ENCODE results near the gene KRTAP1-3. TPM values are rescaled to one million over a fixed set of nuclear protein-coding genes. Genes with fewer than 3 reads are reported as not detected.

The KRTAP1-3 gene
- total RNA-seq, 6 donors from 2014 or later = not detected

Small RNA genes within 50 kb of the gene (small RNA-seq; reads per million reads assigned to genes)
- gene KRTAP3-4P = 0 reads per million in 4 donors

Other genes starting within 250 kb of the KRTAP1-3 start
- gene KRT28, start 234.9 kb downstream of the KRTAP1-3 start, total RNA-seq = not detected
- gene KRT10, start 212.3 kb downstream of the KRTAP1-3 start, total RNA-seq = 10 to 100 TPM in 4 of 6 donors, 1 to 10 TPM in 2; 4.2 to 35.0 (median 13.5) TPM
- not detected for gene KRT12, start 167.7 kb downstream of the KRTAP1-3 start, total RNA-seq
- gene KRT20, start 149.6 kb downstream of the KRTAP1-3 start, total RNA-seq = under 1 TPM in 2 of 6 donors, not detected in 4; 0.31 to 0.37 TPM
- gene KRT23, start 97.2 kb downstream of the KRTAP1-3 start, total RNA-seq = 10 to 100 TPM in 1 of 6 donors, 1 to 10 TPM in 4, under 1 TPM in 1; 0.49 to 10.7 (median 3.1) TPM
- not detected for gene KRT39, start 67.9 kb downstream of the KRTAP1-3 start, total RNA-seq
- under 1 TPM in 1 of 6 donors, not detected in 5; 0.24 TPM for gene KRT40, start 50.5 kb downstream of the KRTAP1-3 start, total RNA-seq
- not detected for gene KRTAP3-3, start 40.7 kb downstream of the KRTAP1-3 start, total RNA-seq
- gene KRTAP3-2, start 35.0 kb downstream of the KRTAP1-3 start, total RNA-seq = not detected
- gene KRTAP3-1, start 25.7 kb downstream of the KRTAP1-3 start, total RNA-seq = not detected
- not detected for gene KRTAP1-5, start 7.7 kb downstream of the KRTAP1-3 start, total RNA-seq
- not detected for gene KRTAP1-4, start 4.7 kb downstream of the KRTAP1-3 start, total RNA-seq
- gene KRTAP1-1, start 6.6 kb upstream of the KRTAP1-3 start, total RNA-seq = not detected
- not detected for gene KRTAP2-1, start 12.4 kb upstream of the KRTAP1-3 start, total RNA-seq
- gene KRTAP2-2, start 20.4 kb upstream of the KRTAP1-3 start, total RNA-seq = not detected
- not detected for gene KRTAP2-3, start 25.2 kb upstream of the KRTAP1-3 start, total RNA-seq
- gene KRTAP2-4, start 31.0 kb upstream of the KRTAP1-3 start, total RNA-seq = not detected
- gene KRTAP4-7, start 49.3 kb upstream of the KRTAP1-3 start, total RNA-seq = not detected
- gene KRTAP4-8, start 63.3 kb upstream of the KRTAP1-3 start, total RNA-seq = not detected
- gene KRTAP4-16, start 67.3 kb upstream of the KRTAP1-3 start, total RNA-seq = not detected
- gene KRTAP4-9, start 70.5 kb upstream of the KRTAP1-3 start, total RNA-seq = not detected
- not detected for gene KRTAP4-11, start 83.5 kb upstream of the KRTAP1-3 start, total RNA-seq
- gene KRTAP4-12, start 89.3 kb upstream of the KRTAP1-3 start, total RNA-seq = not detected
- not detected for gene KRTAP4-6, start 105.7 kb upstream of the KRTAP1-3 start, total RNA-seq
- gene KRTAP4-5, start 115.0 kb upstream of the KRTAP1-3 start, total RNA-seq = not detected
- not detected for gene KRTAP4-4, start 125.9 kb upstream of the KRTAP1-3 start, total RNA-seq
- not detected for gene KRTAP4-3, start 133.3 kb upstream of the KRTAP1-3 start, total RNA-seq
- not detected for gene KRTAP4-2, start 143.3 kb upstream of the KRTAP1-3 start, total RNA-seq
- not detected for gene KRTAP4-1, start 150.0 kb upstream of the KRTAP1-3 start, total RNA-seq
- not detected for gene KRTAP9-1, start 155.0 kb upstream of the KRTAP1-3 start, total RNA-seq
- not detected for gene KRTAP9-2, start 191.8 kb upstream of the KRTAP1-3 start, total RNA-seq
- not detected for gene KRTAP9-3, start 197.6 kb upstream of the KRTAP1-3 start, total RNA-seq
- not detected for gene KRTAP9-8, start 203.1 kb upstream of the KRTAP1-3 start, total RNA-seq
- not detected for gene KRTAP9-4, start 214.8 kb upstream of the KRTAP1-3 start, total RNA-seq
- not detected for gene KRTAP9-9, start 220.5 kb upstream of the KRTAP1-3 start, total RNA-seq
- not detected for gene KRTAP9-6, start 230.5 kb upstream of the KRTAP1-3 start, total RNA-seq
- gene KRTAP9-7, start 240.8 kb upstream of the KRTAP1-3 start, total RNA-seq = not detected

All from upper lobe of left lung (tissue), 6 donors.